SK-N-SH (cell line): ENCODE measurements around the gene JPH3. TPM values are rescaled to one million over a fixed set of nuclear protein-coding genes. Genes with fewer than 3 reads are reported as not detected.

Experiments used
- CTCF ChIA-PET: fragments of 300-600, 350-600 bp; formaldehyde crosslinking; extraction: SDS; loops from one replicate; lab custom pipeline; 2021; lab: Yijun Ruan, JAX
- POLR2A ChIA-PET: fragments of 350-600 bp; sonication (Branson Sonifier 250); formaldehyde crosslinking; extraction: SDS; loops from one replicate; lab custom pipeline; 2020; ENCODE audit warnings: antibody characterized with exemption, inconsistent platforms; lab: Yijun Ruan, JAX
- DNase-seq: peaks from one replicate; pipeline ENCODE4 v3.0.0; 2012
- H2AFZ ChIP-seq: fragments of 200-600 bp; sonication (generic); 2 replicates; pipeline ENCODE4 v1.8.1; 2016; ENCODE audit warnings: antibody characterized with exemption, mild to moderate bottlenecking, low read depth
- H3F3A ChIP-seq: fragments of 200-600 bp; sonication (generic); replicated peaks from 2 replicates; pipeline ENCODE3; 2016; ENCODE audit warnings: antibody characterized with exemption, mild to moderate bottlenecking; ENCODE audit not compliant: insufficient read depth
- H3K27ac ChIP-seq, 2 experiments: fragments of 200-500 bp in 1 of 2; fragments of 200-600 bp in 1 of 2; sonication (Bioruptor generic) in 1 of 2; sonication (generic), shearing (Covaris generic) in 1 of 2; 2 replicates each; pipeline versions ENCODE4 v1.5.1 to v1.6.1; 2014 to 2016; ENCODE audit warnings: low read depth in 2 of 2, inconsistent platforms in 1 of 2, low read length in 1 of 2, mild to moderate bottlenecking in 1 of 2, mixed read lengths in 1 of 2
- H3K27me3 ChIP-seq: fragments of 200-600 bp; sonication (generic), shearing (Covaris generic); 2 replicates; pipeline ENCODE4 v1.6.1; 2016; ENCODE audit warnings: mixed run types; ENCODE audit not compliant: insufficient read depth
- H3K36me3 ChIP-seq, 2 experiments: fragments of 200-500 bp in 1 of 2; fragments of 200-600 bp in 1 of 2; sonication (Bioruptor generic) in 1 of 2; sonication (generic) in 1 of 2; replicated peaks in 1 of 2; 2 replicates each; pipeline versions ENCODE3 to v1.5.1; 2014 to 2016; ENCODE audit warnings: low read length in 1 of 2, mild to moderate bottlenecking in 1 of 2; ENCODE audit not compliant: insufficient read depth in 2 of 2, control insufficient read depth in 1 of 2
- H3K4me1 ChIP-seq, 2 experiments: fragments of 200-500 bp in 1 of 2; fragments of 200-600 bp in 1 of 2; sonication (Bioruptor generic) in 1 of 2; sonication (generic), shearing (Covaris generic) in 1 of 2; 2 replicates each; pipeline versions ENCODE4 v1.5.1 to v1.6.1; 2014 to 2016; ENCODE audit warnings: low read depth in 1 of 2, low read length in 1 of 2, mixed run types in 1 of 2; ENCODE audit not compliant: insufficient read depth in 2 of 2, control insufficient read depth in 1 of 2
- H3K4me2 ChIP-seq: fragments of 200-600 bp; sonication (generic), shearing (Covaris generic); 2 replicates; pipeline ENCODE4 v1.6.1; 2017; ENCODE audit warnings: mixed run types
- H3K4me3 ChIP-seq, 2 experiments: fragments of 200-500 bp in 1 of 2; fragments of 200-600 bp in 1 of 2; sonication (Bioruptor generic) in 1 of 2; sonication (generic), shearing (Covaris generic) in 1 of 2; 2 replicates each; pipeline versions ENCODE4 v1.5.1 to v1.8.1; 2014 to 2016; ENCODE audit warnings: low read depth in 2 of 2, inconsistent platforms in 1 of 2, low read length in 1 of 2, mild to moderate bottlenecking in 1 of 2, mixed read lengths in 1 of 2, moderate library complexity in 1 of 2
- H3K79me2 ChIP-seq: fragments of 200-600 bp; sonication (generic); 2 replicates; pipeline ENCODE4 v1.8.1; 2017; ENCODE audit warnings: mild to moderate bottlenecking; ENCODE audit not compliant: insufficient read depth
- H3K9ac ChIP-seq: fragments of 200-600 bp; sonication (generic); 2 replicates; pipeline ENCODE4 v1.6.1; 2017; ENCODE audit warnings: mixed run types
- H3K9me2 ChIP-seq: fragments of 200-600 bp; sonication (generic); 2 replicates; pipeline ENCODE4 v1.6.1; 2017; ENCODE audit warnings: mixed run types
- H3K9me3 ChIP-seq: fragments of 200-600 bp; sonication (generic); 2 replicates; pipeline ENCODE4 v1.6.1; 2017; ENCODE audit warnings: mixed run types, mild to moderate bottlenecking, moderate library complexity
- H4K20me1 ChIP-seq: fragments of 200-600 bp; sonication (generic); 2 replicates; pipeline ENCODE4 v1.6.1; 2017; ENCODE audit warnings: mild to moderate bottlenecking, mixed run types; ENCODE audit not compliant: insufficient read depth
- EP300 ChIP-seq, 2 experiments: IDR thresholded peaks; 2 replicates each; pipeline versions ENCODE4 v1.4.0 to v1.6.1; 2012; ENCODE audit warnings: borderline replicate concordance in 1 of 2, low read depth in 1 of 2, low read length in 1 of 2
- EZH2phosphoT487 ChIP-seq: fragments of 200-600 bp; sonication (generic); IDR thresholded peaks from 2 replicates; pipeline ENCODE4 v1.6.1; 2017; ENCODE audit warnings: low read depth, mixed run types, mild to moderate bottlenecking, antibody characterized with exemption, moderate library complexity, borderline replicate concordance
- GATA2 ChIP-seq: sonication (generic); formaldehyde crosslinking; IDR thresholded peaks from 2 replicates; pipeline ENCODE4 v1.5.0; 2020; ENCODE audit warnings: mild to moderate bottlenecking, missing genetic modification reagents
- IRF3 ChIP-seq: fragments of 150-350 bp; IDR thresholded peaks from 2 replicates; pipeline ENCODE4 v1.6.1; 2016; ENCODE audit warnings: mild to moderate bottlenecking, low read depth, low read length
- MXI1 ChIP-seq: IDR thresholded peaks from 2 replicates; pipeline ENCODE4 v1.6.1; 2012; ENCODE audit warnings: mild to moderate bottlenecking, low read depth, low read length, improper control_type of control experiment
- NFIC ChIP-seq: IDR thresholded peaks from 2 replicates; pipeline ENCODE4 v1.4.0; 2012; ENCODE audit warnings: borderline replicate concordance
- NRF1 ChIP-seq: IDR thresholded peaks from 2 replicates; pipeline ENCODE4 v1.6.1; 2012; ENCODE audit warnings: low read depth, mild to moderate bottlenecking, low read length
- RAD21 ChIP-seq: IDR thresholded peaks from 2 replicates; pipeline ENCODE4 v1.6.1; 2012; ENCODE audit warnings: mild to moderate bottlenecking, low read length
- RFX5 ChIP-seq: IDR thresholded peaks from 2 replicates; pipeline ENCODE4 v1.6.1; 2012; ENCODE audit warnings: mild to moderate bottlenecking, improper control_type of control experiment, low read length
- SMC3 ChIP-seq: IDR thresholded peaks from 2 replicates; pipeline ENCODE4 v1.6.1; 2012; ENCODE audit warnings: low read depth, low read length, improper control_type of control experiment
- TAF1 ChIP-seq: IDR thresholded peaks from 2 replicates; pipeline ENCODE4 v1.6.1; 2012; ENCODE audit warnings: low read depth, mild to moderate bottlenecking, low read length, moderate library complexity, borderline replicate concordance
- TCF12 ChIP-seq: IDR thresholded peaks from 2 replicates; pipeline ENCODE4 v1.4.0; 2012
- TEAD4 ChIP-seq: IDR thresholded peaks from 2 replicates; pipeline ENCODE4 v1.4.0; 2012; ENCODE audit warnings: mild to moderate bottlenecking, borderline replicate concordance; ENCODE audit not compliant: insufficient read depth
- USF1 ChIP-seq: IDR thresholded peaks from 2 replicates; pipeline ENCODE4 v1.4.0; 2012; ENCODE audit warnings: low read depth, borderline replicate concordance
- USF2 ChIP-seq: fragments of 150-350 bp; IDR thresholded peaks from 2 replicates; pipeline ENCODE4 v1.6.1; 2017; ENCODE audit warnings: antibody characterized with exemption, low read length, low read depth, borderline replicate concordance
- YY1 ChIP-seq: IDR thresholded peaks from 2 replicates; pipeline ENCODE4 v1.4.0; 2012; ENCODE audit warnings: low read depth, mild to moderate bottlenecking
- WGBS: methylation state at CpG from one replicate; pipeline ENCODE4 v1.1.6; 2017; ENCODE audit warnings: low lambda C conversion rate; 5-methylcytosine and 5-hydroxymethylcytosine counted together
- polyA plus RNA-seq, 3 experiments: library from polyadenylated mRNA; depleted of rRNA; stranded (reverse); fragments of >200 nt; gene quantifications; 2 replicates each; pipeline ENCODE4 v1.2.3, GENCODE V29; 2012

JPH3 gene
- polyA plus RNA-seq, 1 of the 3 experiments (the other 2 are of a cell fraction): 0.25 TPM

- Histone ChIP-seq H3K9me3 (no peaks in the 10 kb centered on the region), H3K79me2 (no peaks in the 10 kb centered on the region), H3K9ac (no peak overlapping the region), H3K9me2 (no peaks in the 10 kb centered on the region), H3K36me3 (no peaks in the 10 kb centered on the region)
- WGBS: 69% methylated on average over 6 of the region's 6 CpGs
- POLR2A ChIA-PET: interaction anchor here (1.1 kb wide), 1 partner anchor 11 kb away, joined by 3 read pairs; no protein-coding TSS in a partner anchor
- CTCF ChIA-PET: interaction anchor here (1.1 to 3.8 kb wide), 2 partner anchors 12 to 35 kb away, joined by 9 to 23 read pairs; no protein-coding TSS in a partner anchor
- TF ChIP-seq TEAD4: no peak
- no peak for TF ChIP-seq EP300 (IDR thresholded peaks at IDR 0.05; ENCODE audit: borderline replicate concordance in 1 of 2, low read depth in 1 of 2, low read length in 1 of 2)
- no peak for TF ChIP-seq TAF1
- no peak for TF ChIP-seq GATA2 (CRISPR knock-in tag)
- no peak for TF ChIP-seq MXI1
- TF ChIP-seq USF2: no peak
- no peak for TF ChIP-seq IRF3
- TF ChIP-seq USF1: no peak
- TF ChIP-seq RFX5: no peak
- no peak for TF ChIP-seq EZH2phosphoT487
- no peak for TF ChIP-seq NFIC
- no peak for TF ChIP-seq NRF1
- TF ChIP-seq TCF12: no peak
- no peak for TF ChIP-seq SMC3
- TF ChIP-seq YY1: no peak
- no peak for TF ChIP-seq RAD21
- TF ChIP-seq, all 33 proteins: peak for 0
- peaks cover 0 to 15% of the 10 kb centered on the region in 2 experiments; a peak in 1 of 4 replicates for H3K4me1 ChIP-seq
- no peak overlapping the region for H3K4me2 ChIP-seq
- H3K4me3 ChIP-seq: no peak overlapping the region
- DNase-seq: no peak
- no peak overlapping the region for H2AFZ ChIP-seq
- H3K27ac ChIP-seq: no peak overlapping the region
- H4K20me1 ChIP-seq: no peaks in the 10 kb centered on the region
- H3K27me3 ChIP-seq: peaks cover 61% of the 10 kb centered on the region
- H3F3A ChIP-seq: no peaks in the 10 kb centered on the region
These were observed 2.1 kb upstream of the JPH3 start for GRCh38 chr16:87600246-87600645.
